SU-DHL-6 (cell line): Measurements from ENCODE around the gene TNS3.

Experiments
- H2AFZ ChIP-seq: fragments of 200-600 bp; sonication (generic); 2 replicates; pipeline ENCODE4 v1.6.1; 2014; ENCODE audit warnings: low read depth, mild to moderate bottlenecking, moderate library complexity, mixed read lengths, antibody characterized with exemption, low read length; ENCODE audit not compliant: severe bottlenecking
- H3F3A ChIP-seq: fragments of 200-600 bp; shearing (Covaris generic); 2 replicates; pipeline ENCODE4 v1.6.0; 2016; ENCODE audit warnings: antibody characterized with exemption, mild to moderate bottlenecking; ENCODE audit not compliant: insufficient read depth
- H3K27ac ChIP-seq: fragments of 200-600 bp; sonication (generic); 2 replicates; pipeline ENCODE4 v1.5.1; 2016; ENCODE audit warnings: low read depth, mild to moderate bottlenecking, low read length, moderate library complexity, mixed read lengths
- H3K27me3 ChIP-seq: fragments of 200-600 bp; sonication (generic), shearing (Covaris generic); 2 replicates; pipeline ENCODE4 v1.6.0; 2014; ENCODE audit warnings: mild to moderate bottlenecking, low read length
- H3K36me3 ChIP-seq: fragments of 200-600 bp; sonication (generic); 2 replicates; pipeline ENCODE4 v1.6.1; 2014; ENCODE audit warnings: mild to moderate bottlenecking, low read length, mixed read lengths
- H3K4me2 ChIP-seq: fragments of 300-600, 200-600 bp; shearing (Covaris generic), sonication (generic); 2 replicates; pipeline ENCODE4 v1.6.0; 2014; ENCODE audit warnings: low read length, low read depth, mild to moderate bottlenecking; ENCODE audit not compliant: poor library complexity, severe bottlenecking
- H3K4me3 ChIP-seq: fragments of 200-600 bp; sonication (generic); 2 replicates; pipeline ENCODE4 v1.5.1; 2014; ENCODE audit warnings: antibody characterized with exemption, low read length, mild to moderate bottlenecking, mixed read lengths; ENCODE audit not compliant: insufficient read depth, poor library complexity, severe bottlenecking
- H3K79me2 ChIP-seq: fragments of 200-600 bp; sonication (generic); 2 replicates; pipeline ENCODE4 v1.6.1; 2014; ENCODE audit warnings: mild to moderate bottlenecking, low read length, moderate library complexity; ENCODE audit not compliant: insufficient read depth
- H3K9ac ChIP-seq: fragments of 200-600 bp; sonication (generic); 2 replicates; pipeline ENCODE4 v1.7.0; 2014; ENCODE audit warnings: mild to moderate bottlenecking, low read length
- H3K9me2 ChIP-seq: fragments of 200-600 bp; sonication (generic); replicated peaks from 2 replicates; pipeline ENCODE4 v1.6.1; 2014; ENCODE audit warnings: low read length; ENCODE audit not compliant: insufficient read depth
- H3K9me3 ChIP-seq: fragments of 200-600 bp; sonication (generic); 2 replicates; pipeline ENCODE4 v1.6.1; 2014; ENCODE audit warnings: low read length, mixed read lengths; ENCODE audit not compliant: insufficient read depth
- H4K20me1 ChIP-seq: fragments of 200-600 bp; sonication (generic); 2 replicates; pipeline ENCODE4 v1.6.1; 2014; ENCODE audit warnings: low read depth, mild to moderate bottlenecking, antibody characterized with exemption, low read length, moderate library complexity, mixed read lengths
- CTCF ChIP-seq: fragments of 200-600 bp; sonication (generic); IDR thresholded peaks from one replicate; pipeline ENCODE4 v1.5.1; 2017; ENCODE audit warnings: antibody characterized with exemption, mild to moderate bottlenecking, low read length, moderate library complexity; ENCODE audit not compliant: insufficient read depth, poor library complexity, severe bottlenecking
- EZH2phosphoT487 ChIP-seq: fragments of 200-600 bp; sonication (generic), shearing (Covaris generic); conservative IDR thresholded peaks from 2 replicates; pipeline ENCODE4 v1.6.1; 2018; ENCODE audit warnings: mild to moderate bottlenecking, antibody characterized with exemption, low read length, moderate library complexity, mixed read lengths

TNS3 gene

GRCh38 chr7:47478017-47478344 is 103.9 kb downstream of the TNS3 start:
- H3K27me3 ChIP-seq, result no peaks in the 10 kb centered on the region
- TF ChIP-seq EZH2phosphoT487 (no peak), CTCF (no peak)
- no peak overlapping the region for H3K4me2 ChIP-seq
- H3K27ac ChIP-seq, result no peak overlapping the region
- peaks cover 51% of the 10 kb centered on the region; the same call in 1 of the 2 replicates for H3K79me2 ChIP-seq
- H4K20me1 ChIP-seq, result no peaks in the 10 kb centered on the region
- peaks cover 11% of the 10 kb centered on the region; the same call in 1 of the 2 replicates for H3F3A ChIP-seq
- no peak overlapping the region for H2AFZ ChIP-seq
- no peaks in the 10 kb centered on the region for H3K36me3 ChIP-seq
- H3K4me3 ChIP-seq, result no peak overlapping the region
- H3K9me3 ChIP-seq, result no peaks in the 10 kb centered on the region
- H3K9ac ChIP-seq, result no peak overlapping the region
- H3K9me2 ChIP-seq, result no peaks in the 10 kb centered on the region

DNA sequence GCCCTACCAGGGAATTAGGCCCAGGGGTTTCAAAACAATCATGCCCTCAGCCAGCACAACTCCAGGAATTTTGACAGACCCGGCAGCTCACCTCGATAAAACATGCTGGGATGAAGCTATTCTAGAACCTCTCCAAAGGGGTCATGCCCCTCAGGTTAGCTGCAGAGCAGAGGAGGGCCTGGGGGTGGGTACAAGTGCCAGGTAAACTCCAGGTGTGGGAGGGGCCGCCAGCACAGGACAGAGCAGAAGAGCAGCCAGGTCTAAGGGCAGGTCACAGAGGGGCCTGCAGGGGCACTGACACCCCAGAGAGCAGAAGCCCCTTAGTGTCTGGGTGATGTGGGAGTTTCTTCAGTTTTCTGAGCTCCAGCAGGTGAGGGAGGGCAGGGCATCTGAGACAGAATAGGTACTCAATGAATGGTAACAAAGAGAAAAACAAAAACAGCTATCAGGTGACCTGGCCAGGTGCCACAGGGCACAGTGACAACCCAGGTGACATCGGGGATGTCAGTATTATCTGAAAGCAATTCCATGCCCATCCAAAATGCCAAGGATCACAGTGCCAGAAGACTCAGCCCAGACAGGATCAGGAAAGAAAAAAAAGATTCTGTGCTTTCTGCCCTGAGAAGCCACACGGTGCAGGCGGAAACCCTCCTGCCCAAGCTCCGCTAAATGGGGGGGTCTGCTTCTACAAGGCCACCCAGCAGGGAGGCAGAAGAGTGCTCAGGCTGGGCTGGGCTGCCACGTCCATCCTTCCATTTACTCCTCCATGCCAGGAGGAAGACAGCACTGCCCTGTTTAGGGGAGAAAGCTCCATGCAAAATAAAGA is 104.5 kb downstream of the TNS3 start:
- no peak overlapping the region for H3K9ac ChIP-seq
- no peaks in the 10 kb centered on the region for H3K27me3 ChIP-seq
- H3K9me2 ChIP-seq, result no peaks in the 10 kb centered on the region
- no peak overlapping the region for H3K4me2 ChIP-seq
- peaks cover 46% of the 10 kb centered on the region; the same call in 1 of the 2 replicates for H3K79me2 ChIP-seq
- no peak overlapping the region for H3K4me3 ChIP-seq
- H3K36me3 ChIP-seq, result no peaks in the 10 kb centered on the region
- no peak overlapping the region for H3K27ac ChIP-seq
- TF ChIP-seq EZH2phosphoT487 (no peak), CTCF (no peak)
- H4K20me1 ChIP-seq, result no peaks in the 10 kb centered on the region
- no peaks in the 10 kb centered on the region for H3K9me3 ChIP-seq
- H2AFZ ChIP-seq, result no peak overlapping the region
- H3F3A ChIP-seq, result peaks cover 11% of the 10 kb centered on the region; the same call in 1 of the 2 replicates

- Histone ChIP-seq H2AFZ (no peak overlapping the region), H3K9ac (no peak overlapping the region), H3K9me3 (no peaks in the 10 kb centered on the region), H3K9me2 (no peaks in the 10 kb centered on the region), H4K20me1 (no peaks in the 10 kb centered on the region), H3F3A (peaks cover 11% of the 10 kb centered on the region; the same call in 1 of the 2 replicates), H3K27ac (no peak overlapping the region), H3K4me3 (no peak overlapping the region), H3K79me2 (peaks cover 39% of the 10 kb centered on the region; the same call in 1 of the 2 replicates), H3K27me3 (no peaks in the 10 kb centered on the region), H3K4me2 (no peak overlapping the region), H3K36me3 (no peaks in the 10 kb centered on the region)
- TF ChIP-seq EZH2phosphoT487 (no peak), CTCF (no peak)
Measured at GRCh38 chr7:47475880-47476227, 106.1 kb downstream of the TNS3 start.
